ENCODE results near the gene CDKL5. TPM values are rescaled to one million over a fixed set of nuclear protein-coding genes. Genes with fewer than 3 reads are reported as not detected.

The CDKL5 gene
- total RNA-seq, 2 experiments from 2014 or later, result 0.83 to 1.0 TPM

DNA sequence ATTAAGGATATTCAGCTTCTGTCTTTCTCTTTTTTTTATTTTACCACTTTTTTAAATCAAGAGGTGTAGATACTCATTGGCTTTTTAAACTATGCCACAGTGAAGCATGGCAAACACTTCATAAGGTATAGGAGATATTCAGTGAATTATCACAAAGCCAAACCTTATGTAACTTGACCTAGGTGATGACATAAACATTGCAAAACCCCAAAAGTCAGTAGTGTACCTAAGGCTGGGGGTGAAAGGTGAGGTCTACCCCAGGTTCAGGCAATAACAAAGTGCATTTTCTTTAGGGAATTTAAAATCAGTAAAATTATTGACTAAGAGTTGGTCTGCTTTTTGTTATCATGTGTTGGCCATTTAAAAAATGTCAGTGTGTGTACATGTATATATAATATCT, 39.1 kb downstream of the CDKL5 start:
- CTCF ChIA-PET, result no interaction called here
- Mint-ChIP-seq H3K27ac (no peak overlapping the region), H3K9me3 (ENCODE audit: insufficient read depth) (no peaks in the 10 kb centered on the region), H3K27me3 (ENCODE audit: low read depth) (no peaks in the 10 kb centered on the region), H3K36me3 (ENCODE audit: low read depth) (no peaks in the 10 kb centered on the region), H3K4me3 (no peak overlapping the region), H3K4me1 (ENCODE audit: low read depth) (no peaks in the 10 kb centered on the region)
- no peak for DNase-seq
- POLR2A ChIA-PET, result no interaction called here
- no peak for ATAC-seq

- no peaks in the 10 kb centered on the region for H3K27me3 Mint-ChIP-seq (ENCODE audit: low read depth)
- CTCF ChIA-PET, result no interaction called here
- ATAC-seq, result no peak
- H3K4me1 Mint-ChIP-seq (ENCODE audit: low read depth), result no peaks in the 10 kb centered on the region
- H3K9me3 Mint-ChIP-seq (ENCODE audit: insufficient read depth), result no peaks in the 10 kb centered on the region
- no peak for DNase-seq
- H3K36me3 Mint-ChIP-seq (ENCODE audit: low read depth), result no peaks in the 10 kb centered on the region
- H3K27ac Mint-ChIP-seq, result no peak overlapping the region
- H3K4me3 Mint-ChIP-seq, result no peak overlapping the region
- POLR2A ChIA-PET, result no interaction called here
Observed at GRCh38 chrX:18465051-18465450, 39.6 kb downstream of the CDKL5 start.

- Mint-ChIP-seq H3K4me1 (ENCODE audit: low read depth) (no peaks in the 10 kb centered on the region), H3K9me3 (ENCODE audit: insufficient read depth) (no peaks in the 10 kb centered on the region), H3K27ac (no peak overlapping the region), H3K27me3 (ENCODE audit: low read depth) (no peaks in the 10 kb centered on the region), H3K36me3 (ENCODE audit: low read depth) (no peaks in the 10 kb centered on the region), H3K4me3 (no peak overlapping the region)
- CTCF ChIA-PET, result no interaction called here
- POLR2A ChIA-PET, result no interaction called here
- ATAC-seq, result no peak
- no peak for DNase-seq
Observed at GRCh38 chrX:18468599-18468998, 43.2 kb downstream of the CDKL5 start.

GRCh38 chrX:18471296-18471695, 45.9 kb downstream of the CDKL5 start:
- DNase-seq (no peak), ATAC-seq (no peak)
- Mint-ChIP-seq H3K27me3 (ENCODE audit: low read depth) (no peaks in the 10 kb centered on the region), H3K36me3 (ENCODE audit: low read depth) (no peaks in the 10 kb centered on the region), H3K4me1 (ENCODE audit: low read depth) (no peaks in the 10 kb centered on the region), H3K4me3 (no peak overlapping the region), H3K27ac (no peak overlapping the region), H3K9me3 (ENCODE audit: insufficient read depth) (no peaks in the 10 kb centered on the region)
- CTCF ChIA-PET, result no interaction called here
- POLR2A ChIA-PET, result no interaction called here

GRCh38 chrX:18490806-18491555, 65.6 kb downstream of the CDKL5 start:
- Mint-ChIP-seq H3K36me3 (ENCODE audit: low read depth) (no peaks in the 10 kb centered on the region), H3K27ac (no peak overlapping the region), H3K9me3 (ENCODE audit: insufficient read depth) (no peaks in the 10 kb centered on the region), H3K4me1 (ENCODE audit: low read depth) (no peaks in the 10 kb centered on the region), H3K4me3 (no peak overlapping the region), H3K27me3 (ENCODE audit: low read depth) (no peaks in the 10 kb centered on the region)
- POLR2A ChIA-PET, result no interaction called here
- CTCF ChIA-PET, result no interaction called here
- DNase-seq, result no peak
- no peak for ATAC-seq

DNA sequence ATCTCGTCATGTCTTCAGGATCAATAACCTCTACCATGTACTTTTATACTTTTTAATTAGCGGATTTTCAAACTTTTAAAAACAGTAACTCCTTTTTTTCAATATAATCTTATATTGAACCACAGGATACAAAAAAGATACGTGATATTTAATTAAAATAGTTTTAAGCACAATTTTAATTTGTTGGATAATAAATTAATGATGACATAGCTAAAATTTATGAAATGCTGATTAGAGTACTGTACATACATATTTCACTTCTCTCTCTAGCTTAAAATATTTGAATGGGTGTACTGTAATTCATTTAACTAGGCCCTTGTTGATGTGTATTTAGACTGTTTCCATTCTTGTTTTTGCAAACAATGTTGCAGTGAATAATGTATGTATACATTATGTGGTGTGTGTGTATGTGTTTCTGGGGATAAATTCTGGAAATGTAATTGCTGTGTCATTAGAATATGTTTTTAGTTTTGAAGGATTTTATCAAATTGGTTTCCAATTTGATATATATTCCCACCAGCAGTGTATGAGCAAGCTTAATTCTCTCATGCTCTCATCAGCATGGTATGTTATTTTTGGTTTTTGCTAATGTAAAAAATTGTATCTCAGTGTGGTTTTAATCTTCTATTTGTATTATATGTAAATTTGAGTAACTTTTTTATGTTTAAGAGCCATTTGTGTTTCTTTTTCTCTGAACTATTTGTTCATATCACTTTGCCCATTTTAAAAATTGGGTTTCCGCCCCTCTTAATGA, 66.4 kb downstream of the CDKL5 start:
- POLR2A ChIA-PET, result no interaction called here
- DNase-seq (no peak), ATAC-seq (no peak)
- Mint-ChIP-seq H3K27ac (no peak overlapping the region), H3K27me3 (ENCODE audit: low read depth) (no peaks in the 10 kb centered on the region), H3K36me3 (ENCODE audit: low read depth) (no peaks in the 10 kb centered on the region), H3K4me3 (no peak overlapping the region), H3K9me3 (ENCODE audit: insufficient read depth) (no peaks in the 10 kb centered on the region), H3K4me1 (ENCODE audit: low read depth) (no peaks in the 10 kb centered on the region)
- CTCF ChIA-PET, result no interaction called here

GRCh38 chrX:18534949-18535348, 109.5 kb downstream of the CDKL5 start:
- POLR2A ChIA-PET, result no interaction called here
- Mint-ChIP-seq H3K4me3 (no peak overlapping the region), H3K9me3 (ENCODE audit: insufficient read depth) (no peaks in the 10 kb centered on the region), H3K4me1 (ENCODE audit: low read depth) (peaks cover 5% of the 10 kb centered on the region), H3K27me3 (ENCODE audit: low read depth) (no peaks in the 10 kb centered on the region), H3K27ac (no peak overlapping the region), H3K36me3 (ENCODE audit: low read depth) (no peaks in the 10 kb centered on the region)
- CTCF ChIA-PET, result no interaction called here
- ATAC-seq (no peak), DNase-seq (no peak)

DNA sequence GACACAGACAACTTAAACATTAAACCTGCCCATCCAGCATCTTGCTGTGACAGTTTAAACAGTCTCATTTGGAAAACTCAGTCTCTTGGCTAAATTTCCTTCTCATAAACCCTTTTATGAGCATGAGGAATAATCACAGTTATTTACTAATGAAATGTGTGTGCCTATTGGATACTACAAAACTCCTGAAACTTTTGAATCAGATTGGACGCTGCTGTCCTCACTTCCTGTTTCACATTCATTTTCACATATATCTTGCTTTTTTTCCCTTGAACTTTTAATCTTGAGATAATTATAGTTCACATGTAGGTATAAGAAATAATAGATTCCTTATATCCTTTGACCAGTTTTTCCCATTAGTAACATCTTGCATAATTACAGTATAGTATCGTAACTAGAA, 111.7 kb downstream of the CDKL5 start:
- no peak overlapping the region for H3K27ac Mint-ChIP-seq
- DNase-seq, result no peak
- no peaks in the 10 kb centered on the region for H3K9me3 Mint-ChIP-seq (ENCODE audit: insufficient read depth)
- no peaks in the 10 kb centered on the region for H3K27me3 Mint-ChIP-seq (ENCODE audit: low read depth)
- CTCF ChIA-PET, result no interaction called here
- no peak for ATAC-seq
- POLR2A ChIA-PET, result no interaction called here
- peaks cover 5% of the 10 kb centered on the region for H3K4me1 Mint-ChIP-seq (ENCODE audit: low read depth)
- no peaks in the 10 kb centered on the region for H3K36me3 Mint-ChIP-seq (ENCODE audit: low read depth)
- no peak overlapping the region for H3K4me3 Mint-ChIP-seq

GRCh38 chrX:18537524-18537923, 112.1 kb downstream of the CDKL5 start:
- H3K4me3 Mint-ChIP-seq, result no peak overlapping the region

DNA sequence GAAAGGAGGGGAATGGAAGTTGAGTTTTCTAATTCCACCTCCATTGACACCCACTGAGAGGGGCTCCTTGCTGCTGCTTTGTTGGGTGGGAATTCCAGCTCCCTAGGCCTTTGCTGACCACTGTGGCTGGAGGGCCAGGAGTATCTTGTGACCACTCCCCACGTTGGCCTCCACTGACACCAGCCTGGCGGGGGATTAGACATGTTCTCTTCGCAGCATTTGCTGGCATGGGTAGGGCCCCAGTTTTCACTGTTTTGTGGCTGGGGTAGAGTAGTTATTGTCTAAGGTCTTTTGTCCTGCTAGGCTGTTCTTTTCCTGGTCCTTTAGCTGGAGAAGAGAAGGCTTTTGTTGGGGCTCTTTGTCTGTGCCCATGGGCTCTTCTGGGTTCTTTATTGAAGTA, 116.7 kb downstream of the CDKL5 start:
- H3K36me3 Mint-ChIP-seq (ENCODE audit: low read depth), result no peaks in the 10 kb centered on the region
- CTCF ChIA-PET, result no interaction called here
- POLR2A ChIA-PET, result no interaction called here

More at GRCh38 chrX:18537524-18537923, 112.1 kb downstream of the CDKL5 start:
- Mint-ChIP-seq H3K9me3 (ENCODE audit: insufficient read depth) (no peaks in the 10 kb centered on the region), H3K36me3 (ENCODE audit: low read depth) (no peaks in the 10 kb centered on the region), H3K4me1 (ENCODE audit: low read depth) (peaks cover 5% of the 10 kb centered on the region), H3K27me3 (ENCODE audit: low read depth) (no peaks in the 10 kb centered on the region), H3K27ac (no peak overlapping the region)
- ChIA-PET POLR2A (no interaction called here), CTCF (no interaction called here)
- DNase-seq, result no peak
- ATAC-seq, result no peak

GRCh38 chrX:18542905-18543304, 117.5 kb downstream of the CDKL5 start:
- H3K4me1 Mint-ChIP-seq (ENCODE audit: low read depth), result peaks cover 2% of the 10 kb centered on the region
- ChIA-PET CTCF (no interaction called here), POLR2A (no interaction called here)
- no peaks in the 10 kb centered on the region for H3K27me3 Mint-ChIP-seq (ENCODE audit: low read depth)
- H3K36me3 Mint-ChIP-seq (ENCODE audit: low read depth), result no peaks in the 10 kb centered on the region
- ATAC-seq (no peak), DNase-seq (no peak)
- no peak overlapping the region for H3K4me3 Mint-ChIP-seq
- no peaks in the 10 kb centered on the region for H3K9me3 Mint-ChIP-seq (ENCODE audit: insufficient read depth)
- H3K27ac Mint-ChIP-seq, result no peak overlapping the region

More for the DNA sequence above, 116.7 kb downstream of the CDKL5 start:
- Mint-ChIP-seq H3K27ac (no peak overlapping the region), H3K27me3 (ENCODE audit: low read depth) (no peaks in the 10 kb centered on the region), H3K4me1 (ENCODE audit: low read depth) (peaks cover 5% of the 10 kb centered on the region), H3K4me3 (no peak overlapping the region), H3K9me3 (ENCODE audit: insufficient read depth) (no peaks in the 10 kb centered on the region)
- ATAC-seq (no peak), DNase-seq (no peak)

DNA sequence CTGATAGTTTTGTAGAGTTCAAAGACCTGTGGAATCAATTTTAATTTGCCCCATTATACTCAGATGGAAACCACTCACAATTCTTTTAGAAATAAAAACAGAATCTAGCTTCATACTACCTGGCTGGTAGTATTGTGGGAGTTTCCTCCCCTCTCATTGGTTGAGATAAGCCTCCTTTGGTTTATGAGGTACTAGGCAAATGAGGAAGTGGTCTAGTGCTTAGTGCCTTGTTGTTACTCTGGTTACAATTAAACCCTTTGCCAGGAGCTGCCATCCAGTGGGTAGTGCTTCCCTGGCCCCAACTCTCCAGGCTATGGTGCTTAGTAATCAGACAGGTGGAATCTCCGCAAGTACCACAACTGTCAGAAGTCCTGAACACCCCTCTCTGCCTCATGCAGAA, 118.3 kb downstream of the CDKL5 start:
- POLR2A ChIA-PET, result no interaction called here
- CTCF ChIA-PET, result no interaction called here
- H3K36me3 Mint-ChIP-seq (ENCODE audit: low read depth), result no peaks in the 10 kb centered on the region
- peaks cover 2% of the 10 kb centered on the region for H3K4me1 Mint-ChIP-seq (ENCODE audit: low read depth)
- H3K9me3 Mint-ChIP-seq (ENCODE audit: insufficient read depth), result no peaks in the 10 kb centered on the region
- H3K27me3 Mint-ChIP-seq (ENCODE audit: low read depth), result no peaks in the 10 kb centered on the region
- H3K27ac Mint-ChIP-seq, result no peak overlapping the region
- no peak overlapping the region for H3K4me3 Mint-ChIP-seq
- no peak for DNase-seq
- ATAC-seq, result no peak

- Mint-ChIP-seq H3K4me3 (no peak overlapping the region), H3K9me3 (ENCODE audit: insufficient read depth) (no peaks in the 10 kb centered on the region), H3K27me3 (ENCODE audit: low read depth) (no peaks in the 10 kb centered on the region), H3K4me1 (ENCODE audit: low read depth) (peaks cover 2% of the 10 kb centered on the region), H3K27ac (no peak overlapping the region), H3K36me3 (ENCODE audit: low read depth) (no peaks in the 10 kb centered on the region)
- ChIA-PET CTCF (no interaction called here), POLR2A (no interaction called here)
- ATAC-seq, result no peak
- no peak for DNase-seq
Observed at GRCh38 chrX:18545771-18546170, 120.4 kb downstream of the CDKL5 start.

Data from activated CD8-positive, alpha-beta T cell treated with anti-CD3 and anti-CD28 coated beads, Interleukin-2, amount 10 ng/mL, durations not matched to agents 7 days and 5 days (primary cell).